Hematopoietic multipotent progenitor cell treated with erythropoietin and hydrocortisone succinate and interleukin-3 and kit ligand, for 6 days (in vitro differentiated cells): Measurements from ENCODE around the gene GRM2.
A peak's percentile ranks its signal among the peaks of the same experiment; 100 is the strongest.

Source experiments
- DNase-seq: peaks from one replicate; pipeline ENCODE4 v3.0.0-alpha.2; 2015

Gene GRM2

DNA sequence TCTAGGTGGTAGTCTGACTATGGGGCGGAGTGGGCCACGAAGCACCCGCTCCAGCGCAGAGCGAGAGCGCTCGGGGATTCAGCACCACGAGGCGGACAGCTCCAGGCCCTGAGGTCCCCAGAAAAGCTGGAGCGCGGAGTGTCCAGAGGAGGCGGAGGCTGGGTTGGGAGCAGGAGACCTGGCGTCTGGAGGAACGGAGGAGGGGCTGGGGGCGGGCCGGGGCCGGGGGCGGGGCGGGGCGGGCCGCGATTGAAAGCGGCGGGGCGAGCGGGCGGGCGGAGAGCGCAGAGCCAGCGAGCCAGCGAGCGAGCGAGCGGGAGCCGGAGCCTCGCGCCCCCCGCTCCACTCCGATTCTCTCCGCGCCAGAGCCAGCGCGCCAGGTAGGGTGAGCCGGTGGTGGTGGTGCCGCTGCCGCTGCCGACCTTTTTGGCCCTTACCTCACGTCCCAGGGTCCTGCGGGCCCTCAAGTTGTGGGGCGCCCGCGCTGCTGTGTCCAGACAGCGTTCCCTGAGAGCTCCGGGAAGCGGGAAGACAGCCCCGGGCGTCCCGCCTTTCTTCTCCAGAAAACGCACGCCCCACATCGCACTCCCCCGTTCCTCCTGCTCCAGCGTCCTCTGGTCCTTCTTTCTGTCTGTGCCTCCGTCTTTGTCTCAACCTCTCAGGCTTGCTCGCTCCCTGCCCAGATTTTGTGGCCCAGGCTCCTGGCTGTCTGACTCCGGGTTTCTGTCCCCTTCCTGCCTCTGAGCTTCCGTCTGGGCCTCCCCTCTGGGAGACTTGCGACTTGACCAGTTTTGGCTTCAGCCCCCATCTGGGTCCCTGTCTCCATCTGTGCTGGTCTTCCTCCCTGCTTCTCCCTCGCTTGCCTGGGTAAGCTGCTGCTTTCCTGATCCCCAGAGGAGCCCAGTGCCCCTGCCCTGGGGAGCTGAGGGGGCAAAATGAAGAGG, at the start of gene GRM2:
Gene GRM2, plus strand, starts transcription at position 281 of the 944 bp plus-strand sequence. CDS start 1,916 bp downstream, outside the sequence.
- DNase-seq = peak; percentile 78

DNA sequence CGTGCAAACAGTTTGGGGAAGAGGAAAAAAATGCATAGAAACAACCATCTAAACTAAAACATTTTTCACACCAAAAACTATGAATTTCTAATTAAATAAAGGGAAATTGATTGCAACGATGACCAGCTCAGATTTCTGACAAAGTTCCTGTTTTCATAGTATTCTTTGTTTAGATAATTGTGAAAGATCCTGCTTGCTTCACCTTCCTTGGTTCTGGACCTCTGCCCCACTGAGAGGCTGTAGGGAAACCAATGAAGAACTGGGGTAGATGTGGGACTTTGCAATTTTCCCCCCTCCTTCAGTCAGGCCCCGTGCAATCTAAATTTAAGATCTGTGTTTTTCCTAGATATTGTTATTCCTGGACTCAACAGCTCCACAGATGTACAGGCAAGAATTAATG, 49.6 kb upstream of the GRM2 start:
- DNase-seq = peak; percentile 22

DNA sequence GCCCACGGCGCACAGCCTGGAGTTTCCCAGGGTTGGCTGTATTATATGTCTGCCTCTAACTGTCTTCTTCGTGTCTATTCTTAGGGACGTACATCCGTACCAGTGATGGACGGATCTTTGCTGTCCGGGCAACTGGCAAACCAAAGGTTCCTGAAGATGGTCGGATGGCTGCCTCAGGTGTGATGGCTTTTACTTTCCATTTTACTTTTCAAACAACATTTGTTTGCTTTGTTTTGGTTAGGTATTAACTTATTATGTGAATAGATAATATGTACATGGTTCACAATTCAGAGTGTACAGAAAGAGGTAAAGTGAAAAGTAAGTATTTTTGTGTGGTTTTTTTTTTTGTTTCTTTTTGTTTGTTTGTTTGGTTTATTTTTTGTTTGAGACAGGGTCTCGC, 46.9 kb upstream of the GRM2 start:
- no peak for DNase-seq

DNA sequence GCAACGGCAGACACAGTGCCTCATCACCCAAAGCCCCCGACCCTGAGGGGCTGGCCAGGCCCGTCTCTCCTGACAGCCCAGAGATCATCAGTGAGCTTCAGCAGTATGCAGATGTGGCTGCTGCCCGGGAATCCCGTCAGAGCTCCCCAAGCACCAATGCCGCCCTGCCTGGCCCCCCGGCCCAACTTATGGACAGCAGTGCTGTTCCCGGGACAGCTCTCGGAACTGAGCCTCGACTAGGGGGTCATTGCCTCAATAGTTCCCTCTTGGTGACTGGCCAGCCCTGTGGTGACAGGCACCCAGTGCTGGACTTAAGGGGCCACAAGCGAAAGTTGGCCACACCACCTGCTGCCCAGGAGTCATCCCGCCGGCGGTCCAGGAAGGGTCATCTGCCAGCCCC, 44.4 kb upstream of the GRM2 start:
- DNase-seq = no peak

DNA sequence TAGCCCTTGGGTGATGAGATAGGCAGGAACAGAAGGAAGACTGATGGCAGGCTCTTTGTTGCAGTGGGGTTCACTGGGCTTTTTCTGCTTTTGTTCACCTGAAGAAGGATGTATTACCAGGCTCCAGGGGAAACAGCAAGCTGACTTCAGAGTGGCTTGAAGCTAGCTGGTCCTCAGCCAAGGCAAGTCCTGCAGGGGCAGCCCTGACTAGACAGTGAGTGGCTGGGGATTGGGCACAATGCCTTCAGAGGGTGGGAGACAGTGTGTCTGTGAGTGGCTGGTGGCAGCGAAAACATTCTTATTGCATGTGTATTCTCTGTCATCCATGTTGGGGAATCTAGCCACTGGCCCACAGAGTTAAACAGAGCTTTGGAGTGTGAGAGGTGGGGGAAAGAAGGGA, 38.1 kb upstream of the GRM2 start:
- no peak for DNase-seq

DNA sequence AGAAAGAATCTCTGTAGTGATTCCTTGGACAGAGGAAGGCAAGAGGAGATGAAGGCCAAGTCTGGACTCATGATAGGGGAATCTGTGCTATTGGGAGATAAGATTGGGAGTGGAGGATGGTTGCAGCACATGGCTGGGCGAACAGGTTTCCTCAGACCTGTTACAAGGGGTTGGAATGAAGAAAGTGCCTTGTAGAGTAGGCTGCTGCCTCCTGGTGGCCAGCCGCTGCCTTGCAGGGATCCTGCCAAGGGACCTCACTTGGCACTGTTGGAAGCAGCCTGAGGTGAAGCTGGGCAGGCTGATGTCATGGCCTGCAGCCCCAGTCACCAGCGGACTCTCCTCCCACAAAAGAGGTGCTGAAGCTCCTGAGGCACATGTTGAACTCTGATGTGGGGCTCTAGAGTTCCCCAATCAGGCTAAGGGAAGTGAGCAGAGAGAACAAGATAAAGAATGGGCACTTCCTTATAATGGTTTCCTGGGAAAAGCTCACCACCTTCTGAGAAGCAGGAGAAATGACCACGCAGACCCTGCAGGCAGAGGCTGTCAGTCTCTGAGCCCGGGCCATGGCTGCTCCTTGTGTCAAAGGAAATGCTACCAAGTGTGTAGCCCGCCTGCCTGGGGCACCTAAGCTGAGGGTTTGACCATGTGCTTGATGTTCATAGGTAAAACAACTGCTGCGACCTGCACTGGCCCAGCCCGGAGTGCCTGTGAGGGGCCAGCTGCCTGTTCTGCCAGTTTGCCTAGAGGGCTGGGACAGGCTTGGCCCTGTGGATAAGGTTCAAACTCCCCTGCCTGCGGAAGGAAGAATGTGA, 37.4 kb upstream of the GRM2 start:
- peak; percentile 93 for DNase-seq

DNA sequence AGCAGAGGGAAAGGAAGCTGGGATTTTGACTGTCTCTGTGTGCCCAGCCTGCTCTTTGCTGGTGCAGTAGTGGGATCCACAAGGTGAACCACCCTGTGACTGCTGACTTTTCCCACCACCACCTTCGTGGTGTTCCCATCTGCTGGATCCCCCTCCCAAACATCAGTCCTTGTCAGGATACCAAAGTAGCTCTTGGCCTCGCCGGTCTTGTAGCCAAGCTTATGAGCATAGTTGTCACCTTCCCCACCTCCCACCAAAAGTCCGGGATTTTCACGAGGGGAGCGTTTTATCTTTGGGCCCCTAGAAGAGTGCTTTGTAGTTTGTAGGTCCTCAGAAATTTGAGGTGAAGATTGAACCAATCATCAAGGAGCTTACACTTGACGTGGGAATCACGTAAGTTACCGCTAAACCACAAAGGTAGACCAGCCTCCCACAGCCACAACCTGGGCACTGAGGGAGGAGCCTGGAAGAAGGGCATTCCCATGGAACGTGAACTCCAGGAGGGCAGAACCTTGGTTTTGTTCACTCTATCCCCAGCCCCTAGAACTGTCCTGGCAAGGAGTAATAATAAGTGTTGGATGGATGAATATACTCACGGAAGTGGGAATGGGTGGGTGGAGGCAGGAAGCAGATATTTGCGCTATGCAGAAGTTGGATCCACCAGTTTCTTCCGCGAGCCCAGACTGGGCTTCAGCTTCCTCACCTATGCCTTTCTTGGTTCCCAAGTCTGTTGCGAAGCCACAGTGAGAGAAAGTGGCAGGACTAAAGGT, 36.6 kb upstream of the GRM2 start:
- DNase-seq = no peak

DNA sequence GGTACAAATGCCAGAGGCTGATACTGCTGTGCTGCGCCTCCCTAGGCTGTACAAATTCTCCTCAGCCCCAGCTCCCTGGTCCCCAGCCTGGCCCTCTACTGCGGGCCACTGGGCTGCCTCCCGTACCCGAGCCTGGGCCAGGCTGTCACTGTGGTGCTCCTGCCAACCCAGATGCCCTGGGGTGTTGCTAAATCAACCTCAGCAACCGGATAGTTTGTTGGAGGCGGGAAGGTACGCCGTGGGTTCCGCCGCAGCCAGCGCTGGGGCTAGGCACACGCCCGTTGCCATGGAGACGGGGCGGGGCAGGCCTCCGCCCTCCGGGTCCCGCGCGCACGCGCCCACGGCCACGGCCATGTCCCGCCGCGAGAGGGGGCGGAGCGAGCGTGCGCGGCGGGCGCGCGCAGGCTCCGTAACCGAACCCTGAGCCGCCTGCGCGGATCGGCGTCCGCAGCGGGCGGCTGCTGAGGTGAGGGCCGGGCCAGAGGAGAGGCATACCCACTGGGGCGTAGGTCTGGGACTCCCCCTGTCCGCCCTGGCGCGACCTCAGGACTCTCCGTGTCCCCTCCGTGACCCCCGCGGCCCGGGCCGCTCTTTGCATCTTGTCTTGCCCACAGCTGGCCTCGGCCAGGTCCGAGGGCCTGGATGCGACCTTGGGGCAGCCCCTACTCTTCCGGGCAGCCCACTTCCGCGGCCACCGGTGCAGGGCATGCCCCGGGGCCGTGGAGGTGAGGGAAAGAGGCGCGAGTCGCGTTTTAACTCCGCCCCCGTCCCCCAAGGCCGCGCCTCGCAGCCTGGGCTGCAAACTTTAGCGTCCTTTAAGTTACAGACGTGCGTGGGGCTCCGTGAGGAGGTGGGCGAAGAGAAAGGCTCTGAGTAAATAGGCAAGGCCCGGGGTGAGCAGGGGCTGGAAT, 35.8 kb upstream of the GRM2 start, which contains the start of gene TEX264:
Gene TEX264, plus strand, starts transcription at position 430 of the 911 bp plus-strand sequence. CDS start 3,053 bp downstream, outside the sequence.
- DNase-seq = peak; percentile 97

DNA sequence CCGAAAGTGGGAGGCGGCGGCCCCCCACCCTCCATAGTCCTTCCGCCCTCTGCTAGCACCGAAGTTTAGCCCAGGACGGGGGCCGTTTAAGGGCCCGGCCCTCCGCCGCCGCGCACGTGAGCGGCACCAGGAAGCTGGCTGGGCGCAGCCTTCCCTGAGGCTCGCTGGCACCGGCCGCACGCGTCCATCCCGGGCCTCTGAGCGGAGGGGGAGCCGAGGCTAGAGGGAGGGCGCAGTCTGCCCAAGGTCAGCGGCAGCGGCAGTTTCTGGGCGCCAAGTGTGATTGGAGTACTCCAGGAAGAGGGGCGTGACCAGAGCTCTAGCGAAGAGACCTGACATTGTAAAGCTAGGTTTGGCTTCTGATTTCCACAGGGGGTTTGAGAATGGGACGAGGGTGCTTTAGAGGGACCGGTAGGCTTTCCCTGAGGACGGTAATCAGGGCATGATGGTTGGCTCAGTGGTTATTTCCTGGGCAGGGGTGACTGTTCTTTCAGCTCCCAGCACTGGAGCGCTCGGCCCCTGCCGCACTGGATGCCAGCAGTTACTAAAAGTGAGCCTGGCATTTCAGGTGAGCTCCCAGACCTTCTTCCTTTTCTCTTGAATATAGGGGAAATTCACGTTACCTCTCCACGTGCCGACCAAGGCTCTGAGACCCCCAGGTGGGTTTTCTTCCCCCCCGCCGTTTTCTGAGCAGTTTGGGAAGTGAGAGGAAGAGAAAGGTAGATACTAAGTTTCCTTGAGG, 35.0 kb upstream of the GRM2 start:
- DNase-seq = peak; percentile 92

DNA sequence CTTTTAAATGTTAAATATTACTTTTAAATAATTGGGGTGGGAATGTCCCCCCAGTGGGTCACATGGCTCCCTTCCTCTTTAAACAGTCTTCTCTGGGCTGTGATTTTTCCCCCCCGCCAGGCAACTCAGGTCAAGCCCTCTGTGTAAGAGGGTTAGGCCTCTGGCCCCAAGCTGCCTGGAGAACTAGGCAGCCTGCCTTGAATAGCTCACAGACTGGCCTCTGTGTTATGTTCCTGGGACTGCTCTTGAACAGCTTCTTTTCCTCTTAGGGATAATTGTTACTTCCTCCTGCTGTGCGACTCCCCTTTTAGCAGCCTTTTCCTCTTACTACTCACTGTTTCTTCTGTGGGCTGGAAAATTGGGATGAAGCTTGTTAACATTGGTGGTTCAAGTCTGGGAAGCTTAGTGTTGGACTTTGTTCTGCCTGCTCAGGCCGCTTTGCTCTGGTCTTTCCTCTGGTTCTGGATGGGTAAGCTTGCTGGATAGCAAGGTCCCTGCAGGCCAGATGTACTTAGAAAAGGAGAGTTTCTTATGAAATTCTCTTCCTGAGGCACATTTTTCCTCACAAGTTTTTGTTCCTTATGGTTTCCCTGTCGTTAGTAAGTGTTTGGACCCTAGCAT, 33.6 kb upstream of the GRM2 start:
- no peak for DNase-seq

DNA sequence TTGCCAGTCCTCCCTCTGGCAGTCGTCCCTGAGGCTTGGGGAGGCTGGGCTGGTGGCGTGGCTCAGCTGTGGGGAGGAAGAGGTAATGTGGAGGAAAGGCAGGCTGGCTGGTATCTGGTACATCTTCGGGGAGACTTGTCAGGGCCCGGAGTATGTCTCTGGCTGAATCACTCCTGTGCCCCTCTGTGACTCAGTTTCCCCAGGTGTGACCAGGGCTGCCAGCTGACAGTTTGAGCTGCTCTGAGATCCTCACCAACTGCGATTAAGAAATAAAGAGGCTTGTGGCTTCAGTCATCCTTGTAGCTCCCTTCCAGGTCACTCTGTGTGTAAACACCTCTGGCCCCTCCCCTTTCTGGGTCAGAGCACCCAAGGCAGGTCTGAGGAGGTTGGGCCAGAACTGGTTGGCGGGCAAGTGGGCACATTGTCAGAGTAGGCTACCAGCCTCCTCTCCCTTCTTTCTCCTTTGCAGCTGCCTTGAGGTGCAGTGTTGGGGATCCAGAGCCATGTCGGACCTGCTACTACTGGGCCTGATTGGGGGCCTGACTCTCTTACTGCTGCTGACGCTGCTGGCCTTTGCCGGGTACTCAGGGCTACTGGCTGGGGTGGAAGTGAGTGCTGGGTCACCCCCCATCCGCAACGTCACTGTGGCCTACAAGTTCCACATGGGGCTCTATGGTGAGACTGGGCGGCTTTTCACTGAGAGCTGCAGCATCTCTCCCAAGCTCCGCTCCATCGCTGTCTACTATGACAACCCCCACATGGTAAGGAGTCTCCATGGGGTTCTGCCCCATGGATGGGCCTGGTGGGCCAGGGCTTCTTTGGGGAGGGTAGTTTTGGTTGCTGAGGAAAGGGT, 32.8 kb upstream of the GRM2 start:
- no peak for DNase-seq

DNA sequence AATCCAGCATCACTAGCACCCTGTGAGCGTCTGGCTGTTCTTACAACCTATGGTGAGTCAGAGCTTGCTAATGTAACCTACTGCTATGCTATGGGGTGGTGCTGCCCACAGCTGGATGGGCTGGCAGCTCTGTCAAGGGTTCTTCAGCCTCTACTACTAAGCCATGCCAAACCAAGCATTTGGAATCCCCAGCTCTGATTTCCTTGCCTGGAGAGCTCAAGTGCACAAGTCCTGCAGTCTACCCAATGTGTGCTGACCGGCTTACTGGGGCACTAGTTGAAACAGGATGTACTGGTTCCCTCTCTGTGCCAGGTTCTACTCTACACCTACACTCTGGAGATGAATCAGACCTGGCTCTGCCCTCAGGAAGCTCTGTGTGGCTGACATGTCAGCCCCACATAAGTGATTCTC, 31.7 kb upstream of the GRM2 start:
- no peak for DNase-seq

DNA sequence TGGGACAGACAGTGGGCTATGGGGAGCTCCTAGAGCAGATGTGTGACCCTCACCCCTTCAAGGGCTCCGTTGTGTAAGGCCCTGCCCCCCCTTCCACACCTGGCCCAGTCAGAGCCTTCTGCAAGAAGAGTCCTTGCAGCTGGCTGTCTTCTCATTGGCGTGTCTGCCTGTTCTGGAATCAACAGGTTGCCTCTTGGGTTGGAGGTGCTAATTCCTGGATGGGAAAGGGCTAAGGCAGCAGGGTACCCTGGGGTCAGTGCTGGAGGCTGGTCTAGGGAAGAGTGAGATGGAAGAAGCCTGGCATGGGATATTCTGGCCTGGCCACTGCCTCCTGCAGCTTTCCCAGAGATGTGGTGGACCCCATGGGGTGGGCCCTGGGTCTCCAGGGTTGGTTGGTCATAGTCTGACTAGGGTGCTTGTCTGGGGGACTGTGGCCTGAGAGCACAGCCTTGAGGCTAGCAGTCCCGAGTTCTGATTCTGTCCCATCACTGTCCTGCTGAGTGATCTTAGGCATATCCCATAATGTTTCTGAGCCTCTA, 30.7 kb upstream of the GRM2 start:
- DNase-seq = no peak

DNA sequence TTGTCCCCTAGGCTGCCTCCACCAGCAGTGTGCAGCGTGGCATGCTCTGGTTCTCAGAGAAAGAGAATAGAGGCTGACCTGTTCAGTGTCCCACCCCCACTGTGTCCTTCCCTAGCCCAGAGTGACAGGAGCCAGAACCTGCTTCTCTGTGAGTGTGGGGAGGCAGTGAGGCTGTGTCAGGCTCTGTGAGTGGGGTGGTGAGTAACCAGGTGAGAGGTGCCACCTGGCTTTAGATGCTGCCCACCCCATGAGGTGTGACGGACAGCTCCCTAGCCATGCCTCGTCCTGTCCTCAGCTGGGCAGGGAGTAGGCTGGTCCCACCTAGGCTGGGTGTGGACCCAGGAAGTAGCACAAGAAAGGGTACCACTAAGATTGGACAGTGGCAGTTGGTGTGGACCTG, 29.5 kb upstream of the GRM2 start:
- no peak for DNase-seq

DNA sequence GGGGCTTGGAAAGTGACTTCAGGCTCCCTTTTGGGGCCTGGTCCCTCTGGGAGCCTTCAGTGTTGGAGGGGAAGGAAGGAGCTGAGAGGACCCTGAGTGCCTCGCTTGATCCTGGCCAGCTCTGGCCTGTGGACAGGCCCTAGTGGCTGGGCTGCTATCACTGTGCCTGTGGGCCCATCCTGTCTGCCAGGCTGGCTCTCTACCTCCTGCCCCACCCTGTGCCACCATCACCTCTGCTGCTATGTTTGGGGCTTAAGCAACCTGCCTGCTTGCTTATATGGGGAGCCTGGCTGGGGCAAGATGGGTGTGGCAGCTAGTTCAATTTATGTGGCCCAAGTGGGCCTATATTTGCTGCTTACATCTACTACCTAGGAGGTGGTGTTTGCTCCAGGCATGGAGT, 28.7 kb upstream of the GRM2 start:
- no peak for DNase-seq

DNA sequence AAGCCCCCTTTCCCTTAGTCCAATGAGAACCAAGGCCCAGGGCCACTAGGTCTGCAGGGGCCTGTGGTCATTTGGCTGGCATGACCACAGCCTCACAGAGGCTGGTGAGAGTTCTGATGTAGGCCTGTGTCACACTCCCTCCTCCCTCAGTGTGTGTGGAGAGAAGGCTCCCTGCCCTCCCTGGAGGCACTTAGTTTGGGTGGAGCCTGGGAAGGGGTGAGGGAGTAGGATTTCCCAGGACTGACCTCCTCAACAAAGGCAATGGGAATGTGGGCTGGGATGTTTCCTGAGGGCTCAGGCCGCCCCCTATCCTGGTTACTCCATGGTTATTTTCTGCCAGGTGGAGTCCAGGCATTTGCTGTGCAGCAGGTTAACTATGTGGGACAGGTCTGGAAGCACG, 28.2 kb upstream of the GRM2 start:
- DNase-seq = no peak

DNA sequence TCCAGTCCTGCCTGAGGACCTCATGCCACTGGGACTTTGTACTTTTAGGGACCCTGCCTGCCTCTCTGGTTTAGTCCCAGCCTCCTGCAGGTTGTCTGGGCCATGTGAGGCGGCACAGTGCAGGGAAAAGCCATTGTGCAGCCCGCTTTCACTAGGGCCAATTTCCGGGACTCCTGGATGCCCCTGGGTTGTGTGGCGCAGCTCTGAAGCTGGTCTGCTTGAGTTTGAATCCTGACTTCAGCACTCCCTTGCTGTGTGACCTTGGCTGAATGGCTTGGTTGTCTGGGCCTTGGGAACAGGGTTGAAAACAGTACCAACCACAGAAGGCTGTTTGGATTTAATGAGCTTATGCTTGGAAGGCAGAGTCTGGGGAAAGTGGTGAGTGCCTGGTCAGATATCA, 27.6 kb upstream of the GRM2 start:
- DNase-seq = no peak

DNA sequence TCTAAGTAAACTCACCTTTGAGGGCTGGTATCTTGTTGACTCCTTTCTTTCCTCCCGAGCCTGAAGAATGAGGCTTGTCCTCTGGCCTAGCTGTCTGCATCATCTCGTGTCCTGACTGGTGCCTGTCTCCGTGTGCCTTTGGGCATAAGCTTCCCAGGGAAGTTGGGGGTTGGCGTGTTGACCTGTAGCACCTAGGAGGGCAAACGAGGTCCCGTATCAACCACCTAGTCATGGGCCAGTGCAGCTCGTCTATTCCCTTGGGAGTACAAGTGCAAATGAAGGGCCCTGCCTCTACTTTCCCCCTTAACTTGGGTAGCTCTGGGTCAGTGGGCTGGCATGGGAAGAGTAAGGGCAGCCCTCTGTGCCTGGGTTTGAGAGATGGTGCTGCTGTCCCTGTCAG, 27.1 kb upstream of the GRM2 start:
- DNase-seq = no peak

DNA sequence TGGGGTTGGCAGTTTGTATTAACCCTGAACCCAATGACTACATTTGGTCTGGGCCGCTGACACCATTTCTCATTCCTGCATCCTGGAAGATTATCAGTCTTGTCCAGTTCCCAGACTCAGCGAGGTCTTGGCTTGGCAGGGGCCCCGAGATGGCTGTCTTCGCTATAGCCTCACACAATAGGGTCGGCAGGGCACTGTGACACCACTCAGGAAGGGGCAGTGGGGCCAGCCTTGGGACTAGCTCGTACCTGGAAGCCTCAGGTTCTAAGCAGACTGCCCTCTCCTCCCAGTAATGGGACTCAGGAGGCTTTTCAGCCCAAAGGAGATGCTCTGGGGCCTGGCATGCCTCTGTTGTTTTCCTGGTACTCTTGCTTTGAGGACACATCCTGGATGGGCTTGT, 26.7 kb upstream of the GRM2 start:
- DNase-seq = no peak
